ENCODE results near the gene DEPDC5. TPM values are rescaled to one million over a fixed set of nuclear protein-coding genes. Genes with fewer than 3 reads are reported as not detected.

DEPDC5 gene
- total and polyA plus RNA-seq, 2 of the 8 experiments (the other 6 are each of a cell fraction or from before 2014, with no cell fraction given), result 18.3 to 26.5 TPM

- TF ChIP-seq E2F6 (IDR thresholded peaks at IDR 0.05), result no peak
- TF ChIP-seq TBP (IDR thresholded peaks at IDR 0.05; ENCODE audit: low read depth, low read length), result no peak
- no peak for TF ChIP-seq JUND (IDR thresholded peaks at IDR 0.05; ENCODE audit: low read length)
- TF ChIP-seq GTF2F1 (IDR thresholded peaks at IDR 0.05; ENCODE audit: borderline replicate concordance, low read depth, low read length), result no peak
- TF ChIP-seq CTBP2 (IDR thresholded peaks at IDR 0.05; ENCODE audit: borderline replicate concordance, insufficient read depth, insufficient read length, low read length), result no peak
- TF ChIP-seq SP1 (IDR thresholded peaks at IDR 0.05; ENCODE audit: low read depth, low read length), result no peak
- TF ChIP-seq CBX8 (IDR thresholded peaks at IDR 0.05; ENCODE audit: borderline replicate concordance, low read depth, low read length), result no peak
These were observed 202.5 kb downstream of the DEPDC5 start (continued) for GRCh38 chr22:31956360-31956759.

Small RNA genes lying within 50 kb of the gene (small RNA-seq; reads per million reads assigned to genes)
- gene RN7SL20P (ENCODE audit: insufficient read depth), result not detected

Other genes starting within 250 kb of the DEPDC5 start
- gene PISD, start 91.8 kb upstream of the DEPDC5 start, total RNA-seq (2021; fragmentation: NEBNext Ultra II Directional; extraction: Animal tissue kit (Norgen Biotek cat#: 25700)), result 46.0 and 47.8 TPM in 2 replicates
- gene PISD, start 91.8 kb upstream of the DEPDC5 start, polyA plus RNA-seq (2011; rRNA removed), result 48.2 and 74.5 TPM in 2 replicates
- gene PRR14L, start 3.9 kb upstream of the DEPDC5 start, total RNA-seq (2021; fragmentation: NEBNext Ultra II Directional; extraction: Animal tissue kit (Norgen Biotek cat#: 25700)), result 98.6 and 110 TPM in 2 replicates
- gene PRR14L, start 3.9 kb upstream of the DEPDC5 start, polyA plus RNA-seq (2011; rRNA removed), result 25.5 and 26.5 TPM in 2 replicates
- 247 and 248 TPM in 2 replicates for gene YWHAH, start 190.5 kb downstream of the DEPDC5 start, total RNA-seq (2021; fragmentation: NEBNext Ultra II Directional; extraction: Animal tissue kit (Norgen Biotek cat#: 25700))
- gene YWHAH, start 190.5 kb downstream of the DEPDC5 start, polyA plus RNA-seq (2011; rRNA removed), result 118 and 146 TPM in 2 replicates